OCI-LY3 (cell line): ENCODE results near the gene COG3.

Experiments
- H2AFZ ChIP-seq: fragments of 200-600, 300-600 bp; shearing (Covaris generic); 2 replicates; pipeline ENCODE4 v1.6.0; 2014; ENCODE audit warnings: antibody characterized with exemption, low read depth, low read length
- H3K27ac ChIP-seq: fragments of 200-600, 300-600 bp; sonication (generic); 2 replicates; pipeline ENCODE4 v1.5.1; 2014; ENCODE audit warnings: mild to moderate bottlenecking, low read length, moderate library complexity, mixed read lengths
- H3K27me3 ChIP-seq: fragments of 200-600, 300-600 bp; sonication (generic); 2 replicates; pipeline ENCODE4 v1.6.1; 2014; ENCODE audit warnings: low read depth, low read length, mixed read lengths
- H3K36me3 ChIP-seq: fragments of 200-600, 300-600 bp; sonication (generic); replicated peaks from 2 replicates; pipeline ENCODE3; 2014; ENCODE audit warnings: low read depth, low read length, mixed read lengths
- H3K4me1 ChIP-seq: fragments of 300-600, 200-600 bp; sonication (generic); 2 replicates; pipeline ENCODE4 v1.6.1; 2014; ENCODE audit warnings: low read length, mixed read lengths
- H3K4me2 ChIP-seq: fragments of 200-600, 300-600 bp; sonication (generic); 2 replicates; pipeline ENCODE4 v1.6.1; 2014; ENCODE audit warnings: low read length, mixed read lengths
- H3K4me3 ChIP-seq: fragments of 300-600, 200-600 bp; sonication (generic); 2 replicates; pipeline ENCODE4 v1.5.1; 2014; ENCODE audit warnings: antibody characterized with exemption, mild to moderate bottlenecking, low read length, moderate library complexity
- H3K79me2 ChIP-seq: fragments of 300-600, 200-600 bp; shearing (Covaris generic); 2 replicates; pipeline ENCODE4 v1.6.1; 2014; ENCODE audit warnings: mild to moderate bottlenecking, low read length, mixed read lengths
- H3K9ac ChIP-seq: fragments of 300-600, 200-600 bp; shearing (Covaris generic); 2 replicates; pipeline ENCODE4 v1.6.0; 2014; ENCODE audit warnings: mild to moderate bottlenecking, low read length, moderate library complexity
- H3K9me3 ChIP-seq: fragments of 200-600, 300-600 bp; shearing (Covaris generic); 2 replicates; pipeline ENCODE4 v1.6.1; 2014; ENCODE audit warnings: low read length, mixed read lengths; ENCODE audit not compliant: insufficient read depth
- H4K20me1 ChIP-seq: fragments of 200-600, 300-600 bp; sonication (generic); 2 replicates; pipeline ENCODE4 v1.6.1; 2016; ENCODE audit warnings: low read length, mixed read lengths; ENCODE audit not compliant: insufficient read depth
- EZH2phosphoT487 ChIP-seq: fragments of 200-600 bp; shearing (Covaris generic); IDR thresholded peaks from 2 replicates; pipeline ENCODE4 v1.6.1; 2018; ENCODE audit warnings: antibody characterized with exemption, mixed run types, low read depth
- TF ChIP-seq, protein P1 (sequence below): fragments of 200-600, 300-600 bp; sonication (generic); IDR thresholded peaks from 2 replicates; pipeline ENCODE4 v1.5.1; 2014; ENCODE audit warnings: antibody characterized with exemption, low read length, low read depth

COG3 gene

GRCh38 chr13:45448965-45449559, 15.7 kb upstream of the COG3 start:
- Histone ChIP-seq H2AFZ (no peak overlapping the region), H4K20me1 (no peaks in the 10 kb centered on the region), H3K4me1 (no peaks in the 10 kb centered on the region), H3K4me2 (no peak overlapping the region), H3K27me3 (peaks cover 22% of the 10 kb centered on the region), H3K79me2 (no peaks in the 10 kb centered on the region), H3K9me3 (no peaks in the 10 kb centered on the region), H3K27ac (no peak overlapping the region), H3K36me3 (no peaks in the 10 kb centered on the region), H3K9ac (no peak overlapping the region), H3K4me3 (no peak overlapping the region)
- no peak for TF ChIP-seq EZH2phosphoT487
- TF ChIP-seq, protein P1, sequence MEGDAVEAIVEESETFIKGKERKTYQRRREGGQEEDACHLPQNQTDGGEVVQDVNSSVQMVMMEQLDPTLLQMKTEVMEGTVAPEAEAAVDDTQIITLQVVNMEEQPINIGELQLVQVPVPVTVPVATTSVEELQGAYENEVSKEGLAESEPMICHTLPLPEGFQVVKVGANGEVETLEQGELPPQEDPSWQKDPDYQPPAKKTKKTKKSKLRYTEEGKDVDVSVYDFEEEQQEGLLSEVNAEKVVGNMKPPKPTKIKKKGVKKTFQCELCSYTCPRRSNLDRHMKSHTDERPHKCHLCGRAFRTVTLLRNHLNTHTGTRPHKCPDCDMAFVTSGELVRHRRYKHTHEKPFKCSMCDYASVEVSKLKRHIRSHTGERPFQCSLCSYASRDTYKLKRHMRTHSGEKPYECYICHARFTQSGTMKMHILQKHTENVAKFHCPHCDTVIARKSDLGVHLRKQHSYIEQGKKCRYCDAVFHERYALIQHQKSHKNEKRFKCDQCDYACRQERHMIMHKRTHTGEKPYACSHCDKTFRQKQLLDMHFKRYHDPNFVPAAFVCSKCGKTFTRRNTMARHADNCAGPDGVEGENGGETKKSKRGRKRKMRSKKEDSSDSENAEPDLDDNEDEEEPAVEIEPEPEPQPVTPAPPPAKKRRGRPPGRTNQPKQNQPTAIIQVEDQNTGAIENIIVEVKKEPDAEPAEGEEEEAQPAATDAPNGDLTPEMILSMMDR, result no peak

DNA sequence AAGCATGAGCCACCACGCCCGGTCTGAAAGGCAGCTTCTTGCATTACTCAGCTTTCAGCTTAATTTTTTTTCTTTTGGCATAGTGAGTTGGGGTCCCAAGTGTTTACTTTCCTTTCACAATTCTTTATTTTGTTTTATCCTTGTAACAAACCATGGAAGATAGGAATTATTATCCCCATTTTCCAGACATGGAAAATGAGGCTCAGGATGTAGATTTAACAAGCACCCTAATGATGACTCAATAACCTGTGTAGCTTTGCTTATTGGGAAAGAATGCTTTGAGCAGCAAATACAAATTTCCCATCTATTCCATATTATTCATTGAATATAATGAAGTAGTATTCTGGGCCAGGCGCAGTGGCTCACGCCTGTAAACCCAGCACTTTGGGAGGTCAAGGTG, 13.5 kb upstream of the COG3 start:
- Histone ChIP-seq H3K79me2 (no peaks in the 10 kb centered on the region), H3K4me1 (no peaks in the 10 kb centered on the region), H3K36me3 (no peaks in the 10 kb centered on the region), H3K4me3 (no peak overlapping the region), H3K27ac (no peak overlapping the region), H3K9me3 (no peaks in the 10 kb centered on the region), H3K4me2 (no peak overlapping the region), H3K27me3 (peaks cover 16% of the 10 kb centered on the region; the same call in 1 of the 2 replicates), H4K20me1 (no peaks in the 10 kb centered on the region), H3K9ac (no peak overlapping the region), H2AFZ (no peak overlapping the region)
- no peak for TF ChIP-seq EZH2phosphoT487
- TF ChIP-seq, protein P1, result no peak

GRCh38 chr13:45454204-45454603, 10.5 kb upstream of the COG3 start:
- Histone ChIP-seq H3K4me2 (no peak overlapping the region), H3K4me3 (no peak overlapping the region), H2AFZ (no peak overlapping the region), H3K36me3 (no peaks in the 10 kb centered on the region), H3K79me2 (no peaks in the 10 kb centered on the region), H3K27ac (no peak overlapping the region), H3K9ac (no peak overlapping the region), H4K20me1 (no peaks in the 10 kb centered on the region), H3K9me3 (peaks cover 4% of the 10 kb centered on the region; the same call in 1 of the 2 replicates), H3K4me1 (no peaks in the 10 kb centered on the region), H3K27me3 (no peaks in the 10 kb centered on the region)
- no peak for TF ChIP-seq EZH2phosphoT487
- TF ChIP-seq, protein P1, result no peak

DNA sequence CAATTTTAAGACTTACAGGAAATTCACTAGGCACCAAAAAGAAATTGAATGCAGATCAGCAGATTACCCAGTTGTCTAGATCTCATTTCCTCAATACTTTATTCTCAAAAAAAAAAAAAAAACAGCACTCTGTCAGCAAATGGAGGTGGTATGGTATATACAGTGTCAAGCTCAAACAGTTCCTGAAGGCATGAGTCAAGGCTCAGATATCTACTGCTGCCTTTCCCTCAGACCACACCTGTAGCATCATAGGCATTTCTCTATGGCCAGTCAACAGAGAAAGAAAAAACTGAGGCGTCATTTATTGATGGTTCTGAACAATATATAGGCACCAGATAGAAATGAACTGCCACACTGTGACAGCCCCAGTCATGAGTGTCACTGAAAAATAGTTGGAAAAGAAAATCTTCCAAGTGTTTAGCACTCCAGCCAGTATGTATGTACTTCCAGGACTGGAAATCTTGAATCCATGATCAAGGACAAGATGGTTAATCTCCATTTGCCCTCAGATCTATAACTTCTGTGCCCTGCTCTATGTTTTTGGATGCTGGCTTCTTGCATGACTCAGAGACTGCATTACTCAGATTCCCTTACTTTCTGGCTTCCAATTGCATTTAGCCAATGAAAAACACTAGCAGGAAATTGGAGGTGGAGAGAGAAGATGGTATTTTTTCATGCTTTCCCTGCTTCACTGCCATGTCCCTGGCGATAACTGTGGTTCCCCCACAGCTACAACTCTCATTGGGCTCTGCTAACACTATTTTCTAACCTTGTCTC, 8.4 kb upstream of the COG3 start:
- no peak overlapping the region for H3K9ac ChIP-seq
- peaks cover 4% of the 10 kb centered on the region; the same call in 1 of the 2 replicates for H3K4me1 ChIP-seq
- no peak overlapping the region for H2AFZ ChIP-seq
- TF ChIP-seq EZH2phosphoT487, result no peak
- TF ChIP-seq, protein P1, result no peak
- no peak overlapping the region for H3K4me3 ChIP-seq
- no peak overlapping the region for H3K4me2 ChIP-seq
- no peaks in the 10 kb centered on the region for H3K36me3 ChIP-seq
- H3K27me3 ChIP-seq, result no peaks in the 10 kb centered on the region
- no peaks in the 10 kb centered on the region for H4K20me1 ChIP-seq
- no peak overlapping the region for H3K27ac ChIP-seq
- peaks cover 4% of the 10 kb centered on the region; the same call in 1 of the 2 replicates for H3K9me3 ChIP-seq
- H3K79me2 ChIP-seq, result no peaks in the 10 kb centered on the region
